CD4-positive, alpha-beta T cell treated with Interferon alpha-2 for 1 hour (primary cell): ENCODE results near the gene FEV.

Source experiments
- DNase-seq, 2 donors: peaks; one replicate each; pipeline ENCODE4 v3.0.0-alpha.2; 2020 to 2022

Gene FEV

DNA sequence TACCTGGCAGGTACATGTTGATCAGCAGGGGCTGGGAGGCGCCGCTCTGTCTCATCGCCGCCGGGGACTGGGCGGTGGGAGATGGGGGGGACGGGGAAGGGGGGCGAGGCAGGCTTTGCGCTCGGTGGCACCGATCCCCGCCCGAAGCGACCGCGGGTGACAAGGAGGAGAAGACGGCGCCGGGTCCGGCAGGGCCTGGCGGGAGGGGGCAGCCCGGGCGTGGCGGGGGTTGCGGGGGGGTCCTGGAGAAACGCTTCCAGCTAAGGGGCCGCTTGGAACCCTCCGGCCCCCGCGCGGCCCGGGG lies at the start of gene FEV:
Gene FEV, minus strand, starts transcription at position 164 of the 304 bp plus-strand sequence. Its CDS starts 109 bp downstream, at position 55.
- no peak for DNase-seq

DNA sequence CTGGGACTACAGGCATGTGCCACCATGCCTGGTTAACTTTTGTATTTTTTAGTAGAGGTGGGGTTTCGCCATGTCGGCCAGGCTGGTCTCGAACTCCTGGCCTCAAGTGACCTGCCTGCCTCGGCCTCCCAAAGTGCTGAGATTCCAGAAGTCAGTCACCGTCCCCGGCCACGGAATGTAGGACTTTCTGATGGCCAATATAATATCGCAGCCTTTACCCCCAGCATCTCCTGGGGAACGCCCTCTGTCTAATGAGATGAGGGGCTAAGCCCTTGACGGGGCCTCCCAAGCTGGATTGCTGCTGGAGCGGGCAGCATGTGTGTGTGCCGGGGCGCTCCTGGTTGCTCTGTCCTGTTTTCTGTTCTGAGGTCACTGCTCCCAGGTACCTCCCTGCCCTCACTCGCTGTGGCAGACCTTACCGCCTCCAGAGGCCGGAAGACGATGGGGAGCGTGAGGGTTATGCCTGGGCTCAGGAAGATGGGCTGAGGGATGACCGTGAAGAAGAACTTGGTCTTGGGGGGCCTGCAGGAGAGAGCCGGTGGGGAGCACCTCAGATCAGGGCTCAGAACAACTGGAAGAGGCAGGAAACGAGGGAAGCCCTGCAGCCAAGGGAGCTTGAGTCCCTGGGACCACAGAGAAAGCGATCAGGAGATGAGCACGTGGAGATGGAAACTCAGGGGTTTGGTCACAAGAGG lies 47.2 kb upstream of the FEV start:
- no peak for DNase-seq

DNA sequence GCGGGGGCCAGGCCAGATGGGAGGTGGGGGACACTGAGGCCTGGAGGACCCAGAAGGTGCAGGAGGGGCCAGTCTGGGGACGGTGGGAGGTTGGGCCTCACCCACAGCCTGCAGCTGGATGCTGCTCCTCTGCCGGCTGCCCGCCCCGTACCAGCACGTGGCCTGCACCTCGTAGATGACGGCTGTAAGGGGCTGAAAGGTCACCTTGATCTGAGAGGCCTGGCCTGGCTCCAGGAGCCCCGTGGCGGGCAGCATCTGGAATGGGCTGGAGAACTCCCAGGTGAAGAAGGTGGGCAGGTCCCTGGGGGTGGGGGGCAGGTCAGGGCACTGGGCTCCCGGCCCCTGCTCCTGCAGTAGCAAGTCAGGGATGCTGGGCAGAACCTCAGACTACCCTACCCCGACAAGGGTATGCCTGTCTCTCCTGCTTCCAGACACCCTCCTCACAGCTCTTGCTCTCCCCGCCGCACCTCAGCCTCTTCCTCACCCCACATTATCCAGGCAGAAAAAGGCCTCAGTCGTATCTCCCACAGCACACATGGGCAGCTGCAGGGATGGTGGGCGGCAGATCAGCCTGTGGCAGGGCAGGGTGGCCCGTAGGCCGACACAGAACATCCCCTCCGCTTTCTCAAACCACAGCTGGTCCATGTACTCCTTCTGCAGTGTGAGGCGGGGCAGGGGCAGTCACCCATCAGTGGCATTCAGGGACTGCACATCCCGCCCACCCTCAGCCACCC lies 46.2 kb upstream of the FEV start:
- DNase-seq, result no peak

DNA sequence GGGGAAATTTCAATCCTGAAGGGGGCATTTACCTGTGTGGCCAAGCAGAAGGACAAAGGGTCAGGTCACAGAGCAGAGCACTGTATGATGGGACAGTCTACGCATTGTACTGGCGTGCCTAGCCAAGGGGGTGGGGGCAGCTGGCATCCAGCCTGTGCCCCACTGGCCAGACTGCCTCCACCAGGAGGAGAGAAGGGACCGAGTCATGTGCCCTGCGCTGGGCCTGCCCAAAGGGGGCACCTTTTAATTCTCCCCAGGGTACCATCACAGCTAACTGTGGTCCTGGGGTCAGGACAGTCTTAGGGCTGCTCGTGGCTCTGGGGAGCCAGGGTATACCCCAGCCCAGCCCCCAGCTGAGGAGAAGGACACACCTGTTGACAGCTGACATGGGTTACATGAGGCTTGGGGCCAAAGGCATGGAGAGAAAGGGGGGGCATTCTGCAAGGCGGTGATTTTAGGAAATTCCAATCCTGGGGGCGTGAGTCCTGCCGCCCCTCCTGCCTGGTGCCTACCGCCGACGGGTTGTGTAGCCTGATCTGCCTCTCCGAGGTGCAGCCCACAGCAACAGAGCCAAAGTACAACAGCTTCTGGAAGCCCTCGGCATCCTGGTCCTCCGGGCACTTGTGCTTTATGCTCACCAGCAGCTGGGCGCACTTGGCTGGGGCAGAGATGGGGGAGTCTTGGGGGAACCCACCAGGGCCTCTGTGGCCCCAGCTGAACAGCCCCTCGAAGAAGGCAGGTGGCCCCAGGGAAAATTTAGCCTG lies 45.4 kb upstream of the FEV start:
- no peak for DNase-seq

DNA sequence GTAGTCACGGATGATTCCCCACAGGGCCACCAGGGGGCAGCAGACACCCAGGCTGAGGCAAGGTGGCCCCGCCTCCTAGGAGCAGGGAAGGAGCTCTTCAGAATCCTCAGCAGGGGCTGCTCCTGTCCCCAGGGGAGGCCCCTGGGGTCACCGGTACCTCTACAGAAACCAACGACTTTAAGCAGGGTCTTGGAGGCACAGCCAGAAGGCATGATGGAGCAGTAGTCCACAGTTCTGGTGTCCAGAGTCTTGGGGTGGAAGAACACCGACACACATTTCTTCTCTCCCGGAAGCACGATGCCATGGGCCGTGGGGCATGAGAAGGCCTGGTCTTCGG lies 44.8 kb upstream of the FEV start:
- peak; percentile 68 to 75 for DNase-seq

DNA sequence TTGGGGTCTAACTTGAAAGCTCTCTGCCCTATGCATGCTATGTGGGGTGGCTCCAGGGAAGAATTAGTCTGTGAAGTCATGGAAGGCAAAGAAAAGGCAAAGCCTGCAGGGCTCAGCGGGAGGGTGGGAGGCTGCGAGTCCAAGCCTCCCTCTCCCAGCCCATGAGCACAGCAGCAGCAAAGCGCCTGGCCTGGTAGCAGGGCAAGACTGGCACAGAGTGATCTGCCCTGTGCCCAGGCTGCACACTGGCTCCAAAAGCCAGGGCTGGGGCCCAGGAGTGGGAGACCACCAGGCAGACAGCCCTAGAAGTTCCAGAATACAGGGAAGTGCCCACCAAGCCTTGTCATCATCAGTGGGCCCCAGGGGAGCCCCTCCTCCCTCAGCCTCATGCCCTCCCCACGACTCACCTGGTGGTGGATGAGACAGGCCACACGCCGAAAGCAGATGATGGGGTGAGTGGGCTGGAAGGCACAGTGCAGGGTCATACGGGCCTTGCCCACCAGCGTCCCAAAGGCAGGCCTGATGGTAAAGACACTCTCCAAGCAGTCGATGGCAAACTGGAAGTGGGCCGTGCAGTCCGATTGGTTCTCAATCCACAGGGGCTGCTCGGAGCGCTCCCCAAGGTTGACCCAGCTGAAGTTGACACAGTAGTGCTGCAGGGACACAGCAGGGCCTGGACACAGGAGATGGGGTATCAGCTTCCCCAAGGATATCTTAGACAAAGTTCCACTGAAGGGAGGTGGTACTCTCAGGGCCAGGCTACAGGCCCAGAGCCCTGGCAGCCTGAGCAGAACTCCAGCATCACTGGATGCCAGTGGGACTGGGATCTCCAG lies 44.2 kb upstream of the FEV start:
- DNase-seq, result no peak

DNA sequence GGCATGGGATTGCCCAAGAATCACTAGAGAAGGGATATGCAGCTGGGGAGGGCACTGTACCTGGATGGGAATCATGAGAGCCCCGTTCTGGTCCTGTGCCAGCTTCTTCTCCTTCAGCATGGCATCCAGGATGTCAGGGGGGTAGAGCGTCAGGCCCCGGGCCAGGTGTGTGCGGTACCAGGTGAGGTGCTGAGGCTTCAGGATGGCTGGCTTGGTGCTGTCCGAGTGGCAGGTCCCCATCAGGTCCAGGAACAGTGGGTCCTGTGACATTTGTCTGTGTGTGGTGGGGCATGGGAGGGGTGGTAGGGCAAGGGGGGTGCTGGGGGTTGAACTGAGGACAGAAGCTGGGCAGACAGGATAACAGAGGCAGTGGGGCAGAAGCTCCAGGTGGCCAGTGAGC lies 43.2 kb upstream of the FEV start:
- DNase-seq, result no peak

DNA sequence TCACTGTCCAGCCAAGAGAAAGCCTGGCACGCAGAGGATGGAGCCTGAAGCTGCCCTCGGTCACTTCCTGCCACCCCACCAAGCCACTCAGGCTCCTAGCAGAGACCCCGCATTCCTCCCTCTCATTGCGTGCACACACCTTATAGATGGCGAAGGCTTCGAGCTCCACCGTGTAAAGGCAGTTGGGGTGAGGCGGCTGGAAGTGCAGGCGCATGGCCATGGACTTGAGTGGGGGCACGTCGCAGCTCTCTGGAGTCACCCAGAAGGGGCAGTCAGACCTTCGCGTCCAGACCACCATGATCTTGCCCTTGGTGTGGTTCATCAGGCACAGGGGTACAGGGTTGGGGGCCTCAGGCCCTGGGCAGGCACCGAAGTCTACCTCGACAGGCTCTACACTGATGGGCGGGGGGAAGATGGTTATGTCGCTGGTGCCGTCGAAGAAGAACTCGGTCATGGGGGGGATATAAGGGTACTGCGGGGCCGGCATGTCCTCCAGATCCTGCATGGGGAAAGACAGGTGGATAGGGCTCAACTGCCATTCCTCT lies 42.6 kb upstream of the FEV start:
- DNase-seq, result no peak

DNA sequence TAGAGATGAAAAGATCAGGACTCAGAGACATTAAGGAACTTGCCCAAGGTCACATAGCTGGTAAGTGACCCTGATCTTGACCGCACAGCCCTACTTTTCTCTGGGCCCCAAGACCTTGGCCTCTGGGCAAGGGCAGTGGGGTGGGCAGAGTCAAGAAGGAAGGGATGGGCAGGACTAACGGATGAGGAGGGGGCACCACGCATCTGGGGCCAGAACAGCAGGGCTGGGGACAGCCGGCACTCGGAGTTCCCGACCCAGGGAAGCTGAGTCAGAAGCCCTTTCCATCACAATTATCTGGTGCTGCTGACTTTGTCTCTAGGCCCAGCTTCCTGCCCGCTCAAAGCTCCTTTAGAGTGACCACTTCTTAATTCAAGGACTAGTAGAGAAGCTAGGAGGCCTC lies 42.0 kb upstream of the FEV start:
- DNase-seq, result no peak

DNA sequence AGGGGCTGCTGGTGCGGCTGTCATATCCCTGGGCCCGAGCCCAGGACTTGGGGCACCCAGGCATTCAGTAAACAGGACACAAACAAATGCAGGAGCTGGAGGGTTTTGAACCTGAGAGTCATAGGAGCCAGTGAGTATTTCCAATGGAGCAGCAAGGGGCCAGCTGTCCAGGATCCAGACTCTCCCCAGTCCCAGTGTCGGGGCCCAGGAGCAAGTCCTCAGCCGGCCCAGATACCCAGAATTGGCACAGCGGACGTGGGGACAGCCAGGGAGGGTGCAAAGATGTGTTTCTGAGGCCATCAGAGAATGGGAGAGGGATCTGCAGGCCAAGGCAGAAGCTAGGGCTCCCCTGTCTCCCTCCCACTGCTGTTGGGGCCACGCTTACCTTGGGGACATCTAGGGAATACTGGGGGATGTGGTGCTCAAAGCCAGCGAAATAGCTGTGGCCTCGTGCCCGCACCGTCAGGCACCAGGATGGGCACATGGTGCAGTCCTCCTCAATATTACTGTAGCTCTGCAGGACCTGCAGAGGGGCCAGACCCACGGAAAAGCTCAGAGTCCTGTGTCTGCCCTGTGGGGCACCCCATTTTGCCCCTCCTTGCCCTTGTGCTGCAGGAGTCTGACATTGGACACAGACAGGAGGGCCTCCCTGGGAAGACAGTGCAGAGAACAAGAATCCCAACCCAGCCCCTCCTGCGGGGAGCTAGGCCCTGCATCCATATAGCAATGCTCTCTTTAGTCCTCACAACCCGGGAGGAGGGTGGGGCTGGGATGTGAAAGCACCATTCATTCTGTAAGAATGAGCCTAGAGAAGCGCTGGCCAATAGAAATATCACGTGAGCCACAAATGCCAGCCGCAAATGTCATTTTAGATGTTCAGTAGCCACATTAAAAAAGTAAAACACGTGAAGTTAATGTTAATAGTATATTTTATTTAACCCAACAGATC lies 40.9 kb upstream of the FEV start:
- no peak for DNase-seq

DNA sequence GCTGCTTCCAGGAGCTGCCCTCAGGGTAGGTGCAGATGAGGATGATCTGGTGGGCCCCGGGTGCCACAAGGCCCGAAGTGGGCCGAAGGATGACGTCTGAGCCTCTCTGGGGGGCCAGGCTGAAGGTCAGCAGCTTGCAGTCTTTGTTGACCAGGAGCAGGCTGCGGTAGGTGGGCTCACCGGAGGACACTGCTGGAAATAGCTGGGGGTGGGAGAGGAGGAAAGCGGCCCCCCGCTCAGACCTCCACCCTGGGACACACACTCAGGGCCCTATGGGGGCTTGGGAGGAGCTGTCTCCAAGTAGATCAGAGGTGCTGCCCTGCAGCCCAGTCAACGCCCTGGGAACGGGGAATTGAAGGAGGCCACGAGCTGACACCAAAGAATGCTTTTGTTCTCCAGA lies 39.1 kb upstream of the FEV start:
- DNase-seq, result no peak

DNA sequence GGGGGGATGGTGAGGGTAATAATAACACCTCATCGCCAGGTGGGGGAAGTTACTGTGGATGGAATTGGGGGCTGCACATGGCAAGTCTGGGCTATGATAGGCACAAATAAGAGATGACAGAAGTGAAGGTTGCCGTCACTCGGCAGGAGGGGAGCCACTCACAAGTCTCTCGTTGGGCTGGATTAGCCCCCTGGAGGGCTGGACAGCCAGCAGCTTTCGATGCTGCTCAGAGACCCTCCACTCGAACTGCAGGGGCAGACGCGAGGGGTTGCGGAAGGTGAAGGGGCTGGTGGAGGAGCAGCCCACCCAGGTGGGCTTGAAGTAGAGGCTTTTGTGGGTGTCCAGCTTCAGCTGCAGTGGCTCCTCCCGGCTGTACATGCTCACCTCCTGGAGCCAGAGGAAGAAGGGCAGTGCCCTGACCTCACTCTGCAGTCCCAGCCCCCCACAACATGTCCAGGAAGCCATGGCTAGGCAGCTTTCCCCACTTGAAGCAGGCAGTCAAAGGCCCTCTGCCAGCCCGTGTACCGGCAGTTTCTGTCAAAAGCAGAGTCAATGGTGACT lies 38.1 kb upstream of the FEV start:
- DNase-seq, result no peak

DNA sequence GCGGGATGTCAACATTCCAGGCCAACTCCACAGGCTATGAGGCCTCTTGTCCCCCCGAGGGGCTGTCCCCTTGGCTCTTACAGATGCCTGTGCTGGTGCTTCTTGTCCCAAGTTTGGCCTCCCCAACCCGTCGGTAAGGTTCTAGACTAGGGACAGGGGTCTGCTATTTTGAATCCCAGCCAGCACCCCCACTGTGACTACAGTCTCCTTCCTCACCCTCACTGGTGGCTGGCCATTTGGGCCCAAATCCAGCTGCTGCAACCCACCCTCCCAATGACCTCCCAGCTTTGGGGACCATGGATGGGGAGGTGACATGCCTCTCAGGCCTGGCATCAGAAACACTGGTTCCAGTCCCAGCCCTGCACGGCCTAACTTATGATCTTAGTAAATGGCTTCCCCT lies 37.6 kb upstream of the FEV start:
- DNase-seq, result no peak

DNA sequence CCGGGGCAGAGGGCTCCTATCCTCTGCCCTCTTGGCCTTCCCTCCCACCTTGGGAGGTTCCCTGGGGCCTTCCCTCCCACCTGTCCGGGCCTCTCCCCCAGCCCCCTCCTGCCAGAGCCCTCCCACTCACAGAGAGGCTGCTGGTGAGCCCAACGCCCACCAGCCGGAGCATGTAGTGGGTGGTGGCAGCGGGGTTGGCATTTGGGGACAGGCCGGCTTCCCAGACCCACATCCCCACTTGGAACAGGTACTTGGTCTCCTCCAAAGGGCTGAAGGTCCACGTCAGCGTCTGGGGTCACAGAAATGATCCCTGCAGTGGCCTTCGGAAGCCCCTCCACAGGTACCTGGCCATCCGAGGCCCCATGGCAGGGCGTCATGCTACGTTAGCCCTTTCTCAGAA lies 37.1 kb upstream of the FEV start:
- no peak for DNase-seq

DNA sequence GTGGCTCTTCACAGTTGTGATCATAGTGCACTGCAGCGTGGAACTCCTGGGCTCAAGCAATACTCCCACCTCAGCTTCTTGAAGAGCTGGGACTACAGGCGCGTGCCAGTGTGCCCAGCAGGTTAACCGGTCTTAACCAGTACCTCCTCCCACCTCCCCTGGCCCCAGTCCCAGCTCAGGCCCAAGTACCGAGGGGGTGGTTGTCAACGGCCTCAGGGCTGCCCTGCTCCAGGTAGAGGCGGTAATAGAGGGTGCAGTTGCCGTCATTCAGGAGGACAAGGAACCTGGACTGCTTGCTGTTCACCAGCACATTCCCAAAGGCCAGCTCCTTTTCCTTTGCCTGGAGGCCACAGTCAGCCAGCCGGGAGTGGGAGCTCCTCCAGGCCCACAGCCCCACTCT lies 36.6 kb upstream of the FEV start:
- DNase-seq, result no peak

DNA sequence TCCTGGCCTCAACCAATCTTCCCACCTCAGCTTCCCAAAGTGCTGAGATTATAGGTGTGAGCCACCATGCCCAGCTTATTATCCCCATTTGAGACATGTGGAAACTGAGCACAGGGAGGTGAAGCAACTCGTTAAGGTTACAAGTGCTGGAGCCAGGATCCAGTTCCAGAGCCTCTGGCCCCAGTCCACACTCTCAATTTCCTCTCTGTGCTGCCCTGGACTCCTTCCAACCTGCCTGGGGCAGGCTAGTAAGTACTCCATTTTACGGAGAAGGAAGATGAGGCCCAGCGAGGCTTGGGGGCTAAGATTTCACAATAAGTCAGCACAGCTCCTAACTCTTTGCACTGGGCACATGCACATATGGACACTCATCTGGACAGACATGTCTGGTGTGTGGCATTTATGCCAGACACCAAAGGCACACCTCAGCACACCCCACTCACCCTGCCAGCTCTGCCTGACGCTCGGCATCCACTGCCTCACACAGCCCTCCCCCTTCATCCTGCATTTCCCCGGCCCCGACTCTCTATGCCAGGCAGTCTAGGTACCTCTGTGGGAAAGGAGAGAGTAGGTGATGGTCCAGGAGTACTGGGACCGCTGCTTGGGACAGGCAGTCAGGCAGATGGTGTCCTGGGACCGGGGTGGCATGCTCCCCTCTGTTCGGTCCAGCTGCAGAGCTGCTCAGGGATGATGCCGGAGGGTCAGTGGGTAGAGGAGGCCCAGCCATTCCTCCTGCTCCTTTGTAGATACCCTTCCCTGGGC lies 35.8 kb upstream of the FEV start:
- no peak for DNase-seq

DNA sequence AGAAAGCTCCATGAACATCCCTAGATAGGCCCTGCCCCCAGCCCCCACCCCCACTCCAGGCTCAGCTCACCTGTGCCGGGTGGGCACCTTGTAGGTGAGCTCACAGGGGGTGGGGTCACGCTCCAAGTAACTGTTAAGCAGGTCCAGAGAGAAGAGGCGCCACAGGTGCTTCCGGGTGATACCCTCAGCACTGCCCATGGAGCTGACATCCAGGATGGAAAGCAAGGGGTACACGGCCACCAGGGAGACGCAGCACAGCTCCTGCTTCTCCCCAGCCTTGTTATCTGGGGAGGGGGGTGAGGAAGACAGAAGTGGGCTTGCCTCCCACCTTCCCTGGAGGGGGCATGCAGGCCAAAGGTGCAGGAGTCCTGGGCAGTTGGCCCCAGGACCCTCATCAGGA lies 34.5 kb upstream of the FEV start:
- no peak for DNase-seq

DNA sequence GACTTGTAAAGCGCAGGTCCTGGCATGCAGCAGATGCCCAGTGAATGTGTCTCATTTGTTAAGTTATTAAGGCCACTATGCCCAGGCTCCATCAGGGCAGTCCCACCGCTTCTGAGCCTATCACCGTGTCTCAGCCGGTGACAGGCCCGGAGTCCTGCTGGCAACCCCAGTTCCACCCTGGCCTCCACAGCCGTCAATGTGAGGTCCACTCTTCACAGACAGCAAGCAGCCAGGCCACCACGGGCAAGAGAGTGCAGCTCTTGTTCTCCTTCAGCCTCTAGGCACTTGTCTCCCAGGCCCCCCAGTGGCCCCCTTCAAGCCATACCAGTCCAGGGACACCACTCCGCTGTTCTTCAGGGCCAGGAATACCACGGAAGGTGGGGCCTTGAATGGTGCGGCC lies 33.7 kb upstream of the FEV start:
- no peak for DNase-seq

DNA sequence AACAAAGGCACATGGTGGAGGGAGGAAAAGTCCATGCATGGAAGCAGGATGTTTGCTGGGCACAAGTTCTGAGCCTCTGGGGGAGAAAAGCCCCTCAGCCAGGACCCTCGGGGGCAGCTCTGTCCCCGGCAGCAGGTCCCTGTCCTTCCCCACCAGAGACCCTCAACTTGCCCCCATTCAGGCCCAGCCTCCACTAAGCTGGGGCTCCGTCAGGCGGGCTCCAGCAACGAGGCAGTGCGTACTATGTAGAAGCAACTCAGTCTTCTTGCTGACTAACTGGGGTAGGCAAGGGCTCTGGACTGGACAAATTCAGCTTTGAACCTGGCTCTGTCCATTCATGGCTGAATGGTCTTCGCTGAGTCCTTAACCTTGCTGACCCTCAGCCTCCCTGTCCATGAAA lies 33.3 kb upstream of the FEV start:
- DNase-seq, result no peak

DNA sequence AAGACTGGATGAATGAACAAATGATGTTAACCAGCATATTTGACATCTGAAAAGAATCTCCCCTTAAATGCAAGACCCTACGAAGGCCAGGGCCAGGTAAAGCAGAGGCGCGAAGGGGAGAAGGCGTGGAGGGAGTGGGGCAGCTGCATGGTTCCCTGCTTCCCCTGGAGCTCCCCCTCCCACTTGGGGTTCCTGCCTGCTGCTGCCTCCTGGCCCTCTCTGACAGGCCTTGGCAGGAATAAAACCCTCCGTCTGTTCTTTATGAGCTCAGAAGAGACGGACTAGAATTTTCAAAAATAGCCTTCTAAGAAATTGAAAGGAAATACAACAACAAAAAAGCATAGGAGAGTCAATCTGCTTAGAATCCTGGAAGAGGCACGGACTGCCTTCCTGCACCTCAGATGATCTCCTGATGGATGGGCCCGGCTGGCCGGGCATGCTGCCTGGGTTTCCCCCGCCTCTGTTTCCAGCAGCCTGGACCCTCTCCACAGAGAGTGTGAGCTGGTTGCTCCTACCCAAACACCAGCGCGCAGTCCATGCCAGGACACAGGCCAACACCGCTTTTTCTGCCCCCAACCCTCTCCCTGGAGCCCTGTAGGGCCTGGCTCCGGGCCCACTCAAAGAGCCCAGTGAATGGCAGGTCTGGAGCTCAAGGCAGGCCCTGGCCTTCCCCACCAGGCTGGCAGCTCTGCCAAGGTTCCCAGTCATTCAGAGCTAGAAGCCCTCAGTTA lies 32.4 kb upstream of the FEV start:
- no peak for DNase-seq
